T1000 (cell line): ENCODE results near the gene KCNMA1.

Experiments used
- DNase-seq: peaks from one replicate; lab custom pipeline; 2025; ENCODE audit warnings: mixed read lengths; lab: John Stamatoyannopoulos, UW

KCNMA1 gene

DNA sequence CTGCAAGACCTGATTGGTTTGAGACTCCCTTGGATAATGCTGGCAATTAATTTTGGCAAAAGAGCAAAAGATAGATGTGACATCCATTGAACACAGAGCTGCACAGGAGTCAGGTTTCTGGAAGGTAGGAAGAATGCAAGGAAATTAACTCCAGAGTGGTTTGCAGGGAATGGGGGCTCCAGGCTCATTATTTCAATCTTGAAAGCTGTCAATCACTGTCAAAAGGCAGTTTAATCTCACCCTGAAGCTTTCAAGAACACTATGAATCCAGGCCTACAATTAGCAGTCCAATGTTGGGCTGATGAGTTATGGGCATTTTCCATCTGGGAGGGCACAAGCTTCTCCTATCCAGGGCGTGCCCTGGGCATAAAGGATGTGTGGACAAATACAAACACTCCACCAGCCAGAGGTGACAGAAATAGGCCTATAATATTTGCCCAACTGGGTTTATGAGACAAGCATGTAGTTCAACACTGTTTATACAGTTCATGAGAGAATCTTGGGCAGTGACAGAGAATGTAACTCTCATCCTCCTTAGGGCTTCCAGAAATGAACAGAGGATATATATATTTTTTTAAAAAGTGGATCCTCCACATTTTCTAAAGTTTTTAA, 80.5 kb downstream of the KCNMA1 start:
- no peak for DNase-seq

DNA sequence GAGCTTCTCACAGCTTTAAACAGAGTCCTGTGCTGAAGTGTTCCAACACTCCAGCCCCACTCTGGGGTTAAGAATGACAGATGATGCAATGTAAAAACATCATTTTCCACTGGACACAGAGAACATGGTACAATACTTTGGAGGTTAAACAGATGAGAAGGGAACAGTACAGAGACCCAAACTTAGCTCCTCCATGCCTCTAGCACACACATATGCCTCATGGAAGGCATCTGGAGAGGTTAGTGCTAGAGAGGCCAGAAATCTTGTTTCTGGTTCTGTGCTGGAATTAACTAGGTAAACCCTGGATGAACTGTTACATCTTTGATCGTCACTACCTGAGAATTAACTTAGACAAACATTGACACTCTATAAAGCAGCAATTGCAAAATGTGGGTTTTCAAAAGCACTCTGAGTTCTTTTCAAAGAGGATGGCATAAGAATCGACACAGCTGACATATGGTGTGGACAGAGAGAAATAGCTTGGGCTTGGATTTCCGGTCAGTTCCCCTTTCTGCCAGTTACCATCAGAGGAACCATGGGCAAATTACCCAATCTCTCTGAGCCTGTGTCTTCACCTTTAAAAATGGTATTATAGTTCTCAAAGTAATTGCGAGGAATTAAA, 81.9 kb downstream of the KCNMA1 start:
- no peak for DNase-seq

- DNase-seq = no peak
Observed at GRCh38 chr10:77554996-77555397, 82.6 kb downstream of the KCNMA1 start.

DNA sequence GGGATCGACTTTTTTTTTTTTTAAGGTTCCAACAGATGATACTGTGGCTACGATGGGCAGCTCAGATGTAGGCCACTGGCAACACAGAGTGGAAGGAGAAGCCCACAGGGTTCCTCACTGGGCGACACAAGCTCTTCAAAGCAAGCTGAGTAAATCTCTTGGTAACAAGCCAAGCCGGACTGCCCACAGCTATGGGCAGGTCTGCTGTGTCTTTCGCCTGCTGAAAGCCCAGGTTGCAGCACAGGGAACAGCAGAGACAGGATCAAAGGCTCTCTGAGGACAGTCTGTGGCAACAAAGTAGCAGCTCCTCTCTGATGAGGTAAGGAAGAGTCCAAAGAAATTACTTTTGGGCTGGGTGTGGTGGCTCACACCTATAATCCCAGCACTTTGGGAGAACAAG, 83.6 kb downstream of the KCNMA1 start:
- DNase-seq = no peak

GRCh38 chr10:77553311-77553710, 84.3 kb downstream of the KCNMA1 start:
- DNase-seq = no peak

DNA sequence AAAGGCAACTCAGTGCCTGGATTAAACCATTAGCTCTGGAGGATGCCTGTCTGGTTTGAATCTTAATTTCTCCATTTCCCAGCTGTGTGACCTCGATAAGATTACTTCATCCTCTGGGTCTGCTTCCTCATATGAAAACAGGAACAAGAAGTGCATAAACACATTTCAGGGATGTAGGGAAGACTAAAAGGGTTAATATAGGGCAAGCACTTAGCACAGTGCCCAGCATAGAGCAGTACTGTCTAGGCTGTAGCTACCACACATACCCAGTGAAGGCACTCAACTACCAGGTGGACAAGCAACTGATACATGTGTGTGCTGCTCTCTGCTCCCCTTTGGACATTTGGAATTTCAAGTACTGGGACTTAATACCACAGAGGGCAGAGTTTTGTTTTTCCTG, 85.4 kb downstream of the KCNMA1 start:
- DNase-seq = no peak

DNA sequence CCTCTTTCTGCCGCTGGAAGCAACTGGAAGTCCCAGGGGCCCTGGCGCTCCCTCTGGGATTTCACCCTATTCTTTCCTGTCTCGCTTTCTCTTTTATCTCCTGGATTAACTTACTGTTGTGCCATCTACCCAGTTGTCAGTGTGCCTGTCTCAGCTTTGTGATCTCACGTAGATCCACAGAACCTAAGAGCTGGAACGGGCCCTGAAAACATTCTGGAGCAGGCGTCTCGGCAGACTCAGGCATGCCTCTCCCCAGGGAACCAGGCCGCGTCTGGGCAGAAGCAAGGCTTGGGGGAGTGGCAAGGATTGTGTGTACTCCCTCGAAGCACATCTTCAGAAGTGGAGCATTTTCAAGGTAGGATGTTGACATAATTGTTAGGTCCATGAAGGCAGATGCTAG, 87.2 kb downstream of the KCNMA1 start:
- no peak for DNase-seq

DNA sequence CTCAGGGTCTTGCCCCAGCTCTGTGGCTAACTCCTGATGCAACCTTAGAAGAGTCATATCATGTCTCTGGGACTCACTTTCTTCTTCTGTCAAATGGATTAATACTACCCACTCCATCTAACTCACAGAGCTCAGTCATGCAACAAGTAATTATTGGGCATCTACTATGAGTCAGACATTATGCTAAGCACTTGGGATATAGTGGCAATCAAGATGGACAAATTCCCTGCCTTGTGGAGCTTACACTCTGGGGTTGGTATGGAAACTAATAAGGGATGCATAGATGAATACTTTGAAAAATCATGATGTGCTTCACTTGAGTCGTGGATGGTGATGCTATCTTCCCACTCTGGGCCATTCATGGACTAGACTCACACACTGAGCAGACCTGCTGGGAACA, 88.9 kb downstream of the KCNMA1 start:
- no peak for DNase-seq

GRCh38 chr10:77548157-77548556, 89.5 kb downstream of the KCNMA1 start:
- DNase-seq = no peak

- DNase-seq = no peak
Observed at GRCh38 chr10:77547307-77548050, 90.1 kb downstream of the KCNMA1 start.

GRCh38 chr10:77546042-77546441, 91.6 kb downstream of the KCNMA1 start:
- no peak for DNase-seq

DNA sequence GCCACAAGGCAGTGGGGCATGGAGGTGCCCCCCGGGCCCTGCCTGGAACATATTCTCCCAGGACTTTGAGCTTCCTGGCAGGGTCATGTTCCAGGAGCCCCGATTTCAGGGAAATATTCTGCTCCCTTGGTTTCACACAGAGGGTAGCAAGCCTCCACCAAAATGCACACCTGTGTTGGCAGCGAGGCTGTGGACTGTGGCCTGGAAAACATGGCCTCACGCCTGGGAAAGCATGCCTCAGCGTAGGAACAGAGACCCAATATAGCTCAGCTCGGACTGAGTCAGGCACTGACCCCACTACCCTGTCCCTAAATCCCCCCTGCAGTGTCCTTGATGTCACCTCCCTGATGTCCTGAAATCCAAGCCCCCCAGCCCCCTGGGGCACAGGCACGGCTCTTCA, 92.0 kb downstream of the KCNMA1 start:
- DNase-seq = no peak

GRCh38 chr10:77544617-77545016, 93.0 kb downstream of the KCNMA1 start:
- no peak for DNase-seq

GRCh38 chr10:77542710-77543259, 94.8 kb downstream of the KCNMA1 start:
- no peak for DNase-seq

DNA sequence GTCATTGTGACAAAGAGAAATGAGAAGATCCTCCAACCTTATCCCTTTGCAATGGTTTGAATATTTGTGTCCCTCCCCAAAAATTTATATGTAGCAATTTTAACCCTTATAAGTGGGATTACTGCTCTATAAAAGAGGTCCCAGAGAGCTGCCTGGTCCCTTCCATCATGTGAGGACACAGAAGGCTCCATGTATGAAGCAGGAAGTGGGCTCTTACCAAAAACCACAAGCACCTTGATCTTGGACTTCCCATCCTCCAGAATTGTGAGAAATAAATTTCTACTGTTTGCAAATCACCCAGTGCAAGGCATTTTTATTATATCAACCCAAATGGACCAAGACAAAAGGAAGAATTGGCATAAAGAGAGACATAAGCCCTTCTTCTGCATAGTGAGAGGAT, 95.7 kb downstream of the KCNMA1 start:
- DNase-seq = no peak

DNA sequence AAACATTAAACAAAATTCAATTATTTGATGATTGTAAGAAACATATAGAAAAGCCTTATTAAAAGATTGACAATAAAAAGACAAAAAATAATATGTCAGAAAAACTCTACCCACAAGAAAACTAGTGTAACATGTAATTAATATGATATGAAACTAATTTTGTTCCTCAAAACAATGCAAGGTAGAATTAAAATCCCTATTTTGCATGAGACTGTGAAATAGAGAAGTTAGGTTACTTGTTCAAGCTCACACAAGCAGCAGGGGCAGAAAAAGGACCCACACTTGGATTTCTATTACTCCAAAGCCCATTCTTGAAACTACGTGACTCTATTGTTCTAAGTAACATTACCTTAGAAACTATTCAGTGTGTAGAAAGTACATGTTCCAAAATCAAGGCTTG, 96.4 kb downstream of the KCNMA1 start:
- DNase-seq = no peak

GRCh38 chr10:77539147-77539935, 98.3 kb downstream of the KCNMA1 start:
- no peak for DNase-seq

GRCh38 chr10:77537720-77538373, 99.8 kb downstream of the KCNMA1 start:
- DNase-seq = no peak

DNA sequence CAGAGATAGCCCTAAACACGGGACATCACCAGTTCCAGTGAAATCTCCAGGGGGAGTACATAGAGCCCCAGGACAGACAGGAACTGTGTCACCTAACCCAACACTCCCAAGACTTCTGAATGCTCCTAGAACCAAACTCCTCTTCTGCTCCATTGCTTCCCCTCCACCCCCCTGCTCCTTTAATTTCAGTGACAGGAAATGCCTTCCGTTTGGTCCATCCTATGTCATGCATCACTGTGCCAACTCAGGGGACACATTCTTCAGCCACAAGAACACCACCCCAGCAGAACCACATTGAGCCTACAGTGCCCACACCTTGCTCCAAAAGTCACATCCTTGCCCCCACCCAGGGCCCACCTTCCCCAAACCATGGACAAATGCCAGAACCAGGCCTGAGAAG, 100.5 kb downstream of the KCNMA1 start:
- DNase-seq = no peak

DNA sequence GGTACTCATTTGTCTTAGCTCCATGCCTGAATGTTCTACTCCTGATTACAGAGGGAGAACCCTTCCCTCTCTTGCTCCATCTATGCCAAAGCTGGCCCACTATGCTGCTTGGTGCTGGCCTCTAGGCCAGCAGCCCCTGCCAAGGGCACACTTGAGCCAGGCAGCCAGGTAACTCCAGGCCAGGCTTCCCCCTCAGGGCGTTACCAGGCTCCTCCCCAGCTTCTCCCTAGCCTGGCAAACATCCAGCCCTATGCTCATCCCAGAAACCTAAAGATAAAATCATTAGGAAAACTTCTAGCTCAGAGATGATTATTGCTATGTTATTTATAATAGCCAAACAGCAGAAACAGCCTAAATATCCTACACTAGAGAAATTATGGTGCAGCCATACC, 103.7 kb downstream of the KCNMA1 start:
- DNase-seq = no peak

DNA sequence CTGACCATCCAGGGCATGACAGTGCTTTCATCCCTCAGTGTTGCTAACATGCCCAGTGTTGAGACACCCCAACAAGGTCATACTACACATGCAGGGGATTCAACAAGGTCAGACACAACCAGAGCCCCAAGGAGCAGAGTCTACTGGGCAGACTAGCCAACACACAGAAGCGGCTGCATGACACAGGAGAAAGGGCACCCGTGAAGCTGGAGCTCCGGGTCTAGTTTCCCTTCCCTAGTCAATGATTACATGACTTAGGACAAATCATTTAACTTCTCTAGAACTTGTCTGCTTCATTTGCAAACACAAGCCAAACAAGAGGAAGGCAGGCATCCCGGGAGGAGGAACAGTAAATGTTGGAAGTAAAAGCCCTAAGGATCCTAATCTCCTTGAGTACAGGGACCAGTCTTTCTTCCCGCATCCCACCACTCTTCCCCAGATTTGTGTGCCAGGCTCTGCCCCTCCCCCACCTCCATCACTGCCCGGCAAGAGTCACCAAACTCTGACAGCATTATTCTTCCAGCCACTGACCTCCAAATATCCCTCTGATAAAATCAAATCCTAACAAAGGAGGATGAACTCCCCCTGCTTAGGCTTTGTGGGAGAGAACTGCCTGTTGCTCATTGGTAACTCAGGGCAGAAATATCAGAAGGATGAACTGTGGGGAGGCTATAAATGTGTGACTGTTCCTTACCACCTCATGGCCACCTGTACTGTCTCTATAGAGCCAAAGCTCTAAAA, 104.3 kb downstream of the KCNMA1 start:
- DNase-seq = no peak
